ENCODE results near the gene ATG7. TPM values are rescaled to one million over a fixed set of nuclear protein-coding genes. Genes with fewer than 3 reads are reported as not detected.

The ATG7 gene
- total RNA-seq, 2 donors from 2014 or later: 33.9 to 38.4 TPM

DNA sequence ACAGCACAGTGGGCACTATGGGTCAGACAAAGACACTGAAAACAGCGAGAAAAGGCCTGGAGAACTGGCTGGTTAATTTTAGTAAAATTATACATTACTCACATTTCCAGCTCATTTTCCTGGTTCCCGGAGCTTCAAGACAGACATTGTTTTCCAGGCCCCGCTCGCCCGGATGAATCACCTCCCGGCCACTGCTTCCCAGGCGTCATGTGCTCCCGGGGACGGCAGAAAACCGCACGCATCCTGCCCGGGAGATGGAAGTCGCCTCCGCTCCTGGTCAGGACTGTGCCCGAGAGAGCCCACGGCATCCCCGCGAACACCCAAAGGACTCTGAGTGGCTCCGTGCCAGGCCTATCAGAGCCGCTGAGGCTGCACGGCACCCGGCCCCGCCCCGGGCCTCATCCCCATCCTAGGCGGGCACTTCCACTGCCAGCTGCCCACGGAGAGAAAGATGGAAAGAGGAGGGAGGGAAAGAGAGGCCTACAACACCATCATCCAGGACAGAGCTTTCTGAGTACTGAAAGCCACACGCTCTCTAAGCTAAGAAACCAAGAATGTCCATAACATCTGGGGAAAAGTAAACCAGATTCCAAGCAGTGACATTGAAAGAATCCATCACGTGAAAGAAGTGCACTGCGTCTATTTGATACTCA lies 296.4 kb downstream of the ATG7 start:
- Histone ChIP-seq H3K4me3 (ENCODE audit: low read length) (no peak overlapping the region), H3K36me3 (ENCODE audit: control insufficient read depth, insufficient read depth, low read length) (peaks cover 16% of the 10 kb centered on the region), H3K27ac (ENCODE audit: low read depth, low read length) (no peak overlapping the region), H3K9ac (ENCODE audit: extremely low read depth, low read length, poor library complexity, severe bottlenecking) (no peak overlapping the region), H3K27me3 (ENCODE audit: control insufficient read depth, insufficient read depth, low read length, poor library complexity, severe bottlenecking) (no peaks in the 10 kb centered on the region), H3K9me3 (ENCODE audit: control insufficient read depth, low read length) (no peaks in the 10 kb centered on the region), H3K4me1 (ENCODE audit: control insufficient read depth, insufficient read depth, low read length) (no peaks in the 10 kb centered on the region)
- Mint-ChIP-seq H3K4me1 (no peaks in the 10 kb centered on the region), H3K4me3 (no peak overlapping the region), H3K27ac (no peak overlapping the region), H3K36me3 (ENCODE audit: low read depth) (peaks cover 31% of the 10 kb centered on the region), H3K9me3 (no peaks in the 10 kb centered on the region), H3K27me3 (ENCODE audit: insufficient read depth) (no peaks in the 10 kb centered on the region)
- no peak for DNase-seq
- TF ChIP-seq, protein P1, sequence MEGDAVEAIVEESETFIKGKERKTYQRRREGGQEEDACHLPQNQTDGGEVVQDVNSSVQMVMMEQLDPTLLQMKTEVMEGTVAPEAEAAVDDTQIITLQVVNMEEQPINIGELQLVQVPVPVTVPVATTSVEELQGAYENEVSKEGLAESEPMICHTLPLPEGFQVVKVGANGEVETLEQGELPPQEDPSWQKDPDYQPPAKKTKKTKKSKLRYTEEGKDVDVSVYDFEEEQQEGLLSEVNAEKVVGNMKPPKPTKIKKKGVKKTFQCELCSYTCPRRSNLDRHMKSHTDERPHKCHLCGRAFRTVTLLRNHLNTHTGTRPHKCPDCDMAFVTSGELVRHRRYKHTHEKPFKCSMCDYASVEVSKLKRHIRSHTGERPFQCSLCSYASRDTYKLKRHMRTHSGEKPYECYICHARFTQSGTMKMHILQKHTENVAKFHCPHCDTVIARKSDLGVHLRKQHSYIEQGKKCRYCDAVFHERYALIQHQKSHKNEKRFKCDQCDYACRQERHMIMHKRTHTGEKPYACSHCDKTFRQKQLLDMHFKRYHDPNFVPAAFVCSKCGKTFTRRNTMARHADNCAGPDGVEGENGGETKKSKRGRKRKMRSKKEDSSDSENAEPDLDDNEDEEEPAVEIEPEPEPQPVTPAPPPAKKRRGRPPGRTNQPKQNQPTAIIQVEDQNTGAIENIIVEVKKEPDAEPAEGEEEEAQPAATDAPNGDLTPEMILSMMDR (conservative IDR thresholded peaks at IDR 0.05): no peak
- 94 to 97% methylated on average over 17 to 29 of the region's 29 CpGs for WGBS, 2 experiments (ENCODE audit: insufficient coverage in 1 of 2, insufficient read length in 1 of 2)

DNA sequence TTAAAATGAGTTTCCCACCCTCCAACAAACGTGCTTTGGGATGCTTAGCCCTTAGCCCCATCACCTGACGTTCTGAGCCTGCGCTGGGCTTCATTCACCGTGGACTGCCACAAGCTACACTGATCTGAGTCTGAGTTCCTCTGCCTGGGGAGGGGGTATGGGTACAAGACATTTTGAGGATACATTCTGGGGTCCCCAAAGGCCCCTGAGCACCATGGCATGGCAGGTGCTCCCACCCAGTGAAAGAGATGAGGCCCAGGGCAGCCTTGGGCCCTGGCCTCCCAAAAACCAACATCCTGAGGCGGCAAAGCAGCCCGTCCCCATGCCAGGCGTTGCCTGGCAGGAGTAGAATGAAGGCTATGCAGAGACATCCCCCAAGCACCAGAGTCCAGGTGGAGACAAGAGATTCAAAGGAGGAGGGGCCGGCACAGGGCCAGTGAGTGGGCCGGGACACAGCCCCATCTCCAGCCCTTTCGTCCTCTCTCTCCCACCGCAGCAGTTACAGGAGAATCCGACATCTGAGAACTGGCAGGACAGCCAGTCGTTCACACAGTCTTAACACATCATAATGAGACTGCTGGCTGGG lies 297.1 kb downstream of the ATG7 start:
- no peak for DNase-seq
- H3K9me3 Mint-ChIP-seq: no peaks in the 10 kb centered on the region
- H3K4me3 Mint-ChIP-seq: no peak overlapping the region
- H3K4me3 ChIP-seq (ENCODE audit: low read length): no peak overlapping the region
- 88 to 94% methylated on average over 9 to 13 of the region's 13 CpGs for WGBS, 2 experiments (ENCODE audit: insufficient coverage in 1 of 2, insufficient read length in 1 of 2)
- TF ChIP-seq, protein P1 (conservative IDR thresholded peaks at IDR 0.05): no peak
- H3K9ac ChIP-seq (ENCODE audit: extremely low read depth, low read length, poor library complexity, severe bottlenecking): no peak overlapping the region
- no peaks in the 10 kb centered on the region for H3K4me1 ChIP-seq (ENCODE audit: control insufficient read depth, insufficient read depth, low read length)
- no peaks in the 10 kb centered on the region for H3K9me3 ChIP-seq (ENCODE audit: control insufficient read depth, low read length)
- H3K27ac Mint-ChIP-seq: peak overlapping the region; percentile 52
- no peaks in the 10 kb centered on the region for H3K27me3 ChIP-seq (ENCODE audit: control insufficient read depth, insufficient read depth, low read length, poor library complexity, severe bottlenecking)
- no peaks in the 10 kb centered on the region for H3K27me3 Mint-ChIP-seq (ENCODE audit: insufficient read depth)
- no peaks in the 10 kb centered on the region for H3K4me1 Mint-ChIP-seq
- H3K27ac ChIP-seq (ENCODE audit: low read depth, low read length): no peak overlapping the region
- H3K36me3 Mint-ChIP-seq (ENCODE audit: low read depth): peaks cover 25% of the 10 kb centered on the region
- H3K36me3 ChIP-seq (ENCODE audit: control insufficient read depth, insufficient read depth, low read length): peaks cover 11% of the 10 kb centered on the region

DNA sequence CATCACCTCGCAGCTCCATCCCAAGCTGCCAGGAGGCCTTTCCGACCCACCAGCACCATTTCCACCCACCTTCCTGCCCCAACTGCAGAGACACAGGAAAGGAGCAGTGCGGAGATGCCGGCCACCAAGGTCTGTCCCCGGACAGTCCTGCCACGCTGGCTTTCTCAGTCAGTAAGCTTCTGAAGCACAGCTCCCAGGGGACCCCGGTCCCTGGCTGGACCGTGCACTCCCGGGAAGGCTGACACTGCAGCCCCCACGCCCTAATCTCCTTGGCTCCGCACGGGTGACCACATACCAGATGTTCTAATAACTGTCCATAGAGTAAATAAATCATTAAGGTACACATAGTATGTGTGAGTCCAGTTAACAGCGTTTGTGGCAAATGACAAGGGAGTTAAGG lies 298.1 kb downstream of the ATG7 start:
- DNase-seq: no peak
- peak overlapping the region; percentile 66 for H3K27ac Mint-ChIP-seq
- H3K4me3 ChIP-seq (ENCODE audit: low read length): no peak overlapping the region
- peaks cover 10% of the 10 kb centered on the region for H3K36me3 ChIP-seq (ENCODE audit: control insufficient read depth, insufficient read depth, low read length)
- no peaks in the 10 kb centered on the region for H3K9me3 Mint-ChIP-seq
- H3K27ac ChIP-seq (ENCODE audit: low read depth, low read length): no peak overlapping the region
- no peaks in the 10 kb centered on the region for H3K4me1 Mint-ChIP-seq
- H3K36me3 Mint-ChIP-seq (ENCODE audit: low read depth): peaks cover 28% of the 10 kb centered on the region
- H3K27me3 ChIP-seq (ENCODE audit: control insufficient read depth, insufficient read depth, low read length, poor library complexity, severe bottlenecking): no peaks in the 10 kb centered on the region
- TF ChIP-seq, protein P1 (conservative IDR thresholded peaks at IDR 0.05): no peak
- H3K9ac ChIP-seq (ENCODE audit: extremely low read depth, low read length, poor library complexity, severe bottlenecking): no peak overlapping the region
- no peaks in the 10 kb centered on the region for H3K27me3 Mint-ChIP-seq (ENCODE audit: insufficient read depth)
- H3K4me3 Mint-ChIP-seq: no peak overlapping the region
- H3K9me3 ChIP-seq (ENCODE audit: control insufficient read depth, low read length): no peaks in the 10 kb centered on the region
- WGBS, 2 experiments (ENCODE audit: insufficient coverage in 1 of 2, insufficient read length in 1 of 2): 94 to 100% methylated on average over 2 to 13 of the region's 13 CpGs
- no peaks in the 10 kb centered on the region for H3K4me1 ChIP-seq (ENCODE audit: control insufficient read depth, insufficient read depth, low read length)
